Measurements from ENCODE around the gene NAA16.
"Not testable (repeated sequence)": the region's sequence is repeated elsewhere in the genome, so short reads cannot be mapped to it uniquely, and the experiment has no call there.

NAA16 gene

DNA sequence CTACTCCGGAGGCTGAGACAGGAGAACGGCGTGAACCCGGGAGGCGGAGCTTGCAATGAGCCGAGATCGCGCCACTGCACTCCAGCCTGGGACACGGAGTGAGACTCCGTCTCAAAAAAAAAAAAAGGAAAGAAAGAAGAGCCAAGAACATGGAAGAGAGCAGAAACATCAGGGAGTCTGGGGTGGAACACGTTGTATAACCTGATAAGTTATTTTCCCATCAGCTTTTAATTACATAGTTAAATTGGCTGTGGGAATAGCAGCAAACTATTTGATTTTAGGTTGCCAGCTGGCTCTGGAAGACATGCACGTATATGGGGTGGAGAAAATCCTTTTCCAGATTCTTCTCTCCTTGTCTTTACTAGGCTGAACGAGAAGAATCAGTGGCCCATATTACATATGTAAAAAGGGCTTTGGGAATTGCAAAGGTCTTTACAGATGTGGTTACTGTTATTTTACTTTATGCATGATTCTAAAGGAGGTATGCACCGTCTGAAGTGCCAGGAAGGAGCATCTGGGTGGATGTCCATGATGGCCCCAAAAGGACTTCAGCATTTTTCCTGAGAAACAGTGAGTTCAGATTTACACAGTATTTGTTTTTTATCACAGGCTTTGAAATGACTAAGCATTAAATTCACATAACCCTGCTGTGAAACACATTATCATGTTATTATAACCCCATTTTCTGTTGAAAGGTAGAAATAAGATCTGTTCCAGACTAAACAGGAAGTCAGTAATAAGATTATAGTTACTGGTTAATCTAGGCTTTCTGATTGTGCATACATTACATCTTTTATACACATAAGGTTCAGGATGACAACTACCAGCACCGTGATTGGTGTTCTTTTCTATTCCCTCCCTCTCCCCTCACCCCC, 4.6 kb upstream of the NAA16 start:
- DNase-seq, result no peak

DNA sequence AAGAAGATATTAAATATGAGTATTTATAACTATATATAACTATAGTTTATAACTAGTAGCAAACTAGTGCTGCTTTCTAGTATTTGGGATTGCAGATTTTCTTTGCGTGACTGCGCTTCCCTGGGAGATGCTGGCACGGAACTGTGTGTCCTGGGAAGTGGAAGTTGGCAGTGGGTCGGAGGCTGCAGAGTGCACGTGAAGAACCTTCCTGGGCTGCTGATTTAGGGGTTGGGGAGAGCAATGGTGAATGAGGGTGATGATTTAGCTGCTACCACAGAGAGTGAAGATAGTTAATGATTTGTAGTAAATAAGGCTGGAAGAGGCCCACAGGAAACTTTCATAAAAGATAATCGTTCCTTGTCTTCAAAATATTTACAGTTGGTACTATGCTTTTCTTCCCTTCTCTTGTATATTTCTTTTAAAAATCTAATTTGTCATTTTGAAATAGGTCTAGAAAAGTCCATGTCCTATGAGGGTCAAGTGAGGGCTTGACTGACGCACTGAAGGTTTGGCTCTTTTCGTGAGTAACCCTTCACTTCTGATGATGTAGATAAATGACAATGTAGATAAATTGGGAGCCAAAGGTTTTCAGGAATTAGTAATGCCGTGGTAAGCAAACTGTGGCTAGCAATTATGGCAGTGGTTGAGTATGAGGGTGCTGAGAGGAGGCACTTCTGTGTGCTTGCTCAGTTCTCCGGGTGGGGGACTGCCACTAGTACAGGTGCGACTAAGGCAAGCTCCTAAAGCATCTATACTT, 3.0 kb upstream of the NAA16 start:
- DNase-seq, result no peak

DNA sequence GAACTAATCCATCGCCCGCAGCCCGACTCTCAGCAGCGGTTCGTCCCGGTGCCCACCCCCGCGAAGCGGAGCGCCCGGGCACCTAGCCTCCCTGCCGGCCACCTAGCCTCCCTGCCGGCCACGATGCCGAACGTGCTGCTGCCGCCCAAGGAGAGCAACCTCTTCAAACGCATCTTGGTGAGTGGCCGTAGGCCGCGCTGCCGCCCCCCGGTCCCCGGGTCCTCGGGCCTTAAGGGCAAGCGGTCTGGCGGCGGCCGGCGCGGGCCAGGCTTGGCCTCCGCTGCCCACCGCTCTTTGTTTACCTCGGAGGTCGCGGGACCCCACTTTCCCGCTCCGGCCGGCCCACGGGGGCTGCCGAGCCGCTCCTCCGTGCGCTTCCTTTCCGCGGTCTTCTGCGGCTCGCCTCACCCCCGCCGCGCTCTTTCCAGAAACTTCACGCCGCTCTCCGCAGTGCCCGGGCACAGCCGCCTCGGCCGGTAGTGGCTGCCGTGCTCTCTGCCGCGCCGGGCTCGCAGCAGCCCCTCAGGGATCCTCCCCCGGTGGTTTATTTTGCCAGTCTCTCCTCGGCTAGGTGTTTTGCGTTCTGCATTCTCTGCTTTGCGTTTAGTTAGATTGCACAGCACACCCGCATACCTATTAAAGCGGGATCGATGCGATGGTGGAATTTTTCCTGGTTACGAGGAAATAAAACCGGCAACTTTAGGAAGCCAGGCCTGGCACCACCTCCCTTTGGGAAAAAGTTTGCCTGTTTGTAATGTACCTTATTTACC, 524 bp downstream of the NAA16 start:
- peak; percentile 34 to 77 for DNase-seq

- DNase-seq, result no peak
Measured at GRCh38 chr13:41312176-41312500, 1.1 kb downstream of the NAA16 start.

GRCh38 chr13:41313117-41313516, 2.0 kb downstream of the NAA16 start:
- no peak for DNase-seq

DNA sequence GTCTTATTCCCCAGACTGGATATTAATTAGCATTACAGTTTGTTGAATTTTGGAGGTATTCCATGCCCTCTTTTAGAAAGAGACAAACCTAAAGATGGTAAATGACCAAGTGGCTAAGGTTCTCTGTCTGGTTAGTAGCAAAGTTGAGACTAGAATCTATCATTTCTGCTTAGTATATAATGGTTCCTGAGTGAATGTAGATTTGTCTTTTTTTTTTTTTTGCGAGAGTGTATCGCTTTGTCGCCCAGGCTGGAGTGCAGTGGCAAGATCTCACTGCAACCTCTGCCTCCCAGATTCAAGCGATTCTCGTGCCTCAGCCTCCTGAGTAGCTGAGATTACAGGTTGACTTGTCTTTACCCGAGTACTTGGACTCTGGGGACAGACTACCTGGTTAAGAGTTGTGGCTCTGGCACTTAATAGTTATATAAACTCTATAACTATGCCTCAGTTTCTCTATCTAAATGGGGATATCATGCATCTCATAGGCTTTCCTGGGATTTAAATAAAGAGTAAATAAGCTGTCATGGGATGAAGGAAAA, 2.7 kb downstream of the NAA16 start:
- no peak for DNase-seq

DNA sequence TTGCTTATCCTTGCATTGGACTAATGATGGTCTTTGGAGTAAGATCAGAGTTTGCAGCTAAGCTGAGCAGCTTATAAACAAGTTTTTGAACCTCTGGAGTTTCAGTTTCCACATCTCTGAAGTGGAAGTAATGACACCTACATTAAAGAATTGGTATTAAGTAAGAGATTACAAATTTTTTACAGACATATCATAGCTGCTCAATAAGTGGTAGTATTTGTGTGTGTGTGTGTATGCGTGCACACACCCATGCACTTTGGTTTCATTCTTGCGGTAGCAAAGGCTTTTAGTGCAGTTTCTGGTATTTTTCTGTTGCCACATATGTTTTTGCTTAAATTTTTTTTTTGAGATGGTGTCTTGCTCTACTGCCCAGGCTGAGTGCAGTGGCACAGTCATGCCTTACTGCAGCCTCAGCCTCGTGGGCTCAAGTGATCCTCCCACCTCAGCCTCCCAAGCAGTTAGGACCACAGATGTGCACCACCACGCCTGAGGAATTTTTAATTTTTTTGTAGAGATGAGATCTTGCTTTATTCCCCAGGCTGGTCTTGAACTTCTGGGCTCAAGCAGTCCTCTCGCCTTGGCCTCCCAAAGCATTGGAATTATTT, 4.5 kb downstream of the NAA16 start:
- DNase-seq, result no peak

DNA sequence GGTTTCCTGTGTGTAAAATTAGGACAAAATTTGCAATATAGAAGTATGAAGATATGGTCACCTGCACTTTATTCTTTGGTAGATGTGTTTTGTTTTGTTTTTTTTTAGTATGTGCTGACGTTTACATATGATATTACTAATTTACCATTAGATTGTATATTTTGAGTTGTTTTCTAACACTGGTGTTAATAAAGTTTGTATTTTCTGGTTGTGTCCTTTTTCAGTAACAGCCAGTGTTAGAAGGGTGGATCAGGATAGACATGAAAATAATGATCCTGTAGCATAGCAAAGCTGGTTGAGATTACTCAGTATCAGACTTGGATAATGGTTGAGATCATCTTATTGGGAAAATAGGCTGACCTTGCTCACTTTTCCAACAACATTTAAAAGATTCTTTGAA, 6.2 kb downstream of the NAA16 start:
- DNase-seq, result no peak

DNA sequence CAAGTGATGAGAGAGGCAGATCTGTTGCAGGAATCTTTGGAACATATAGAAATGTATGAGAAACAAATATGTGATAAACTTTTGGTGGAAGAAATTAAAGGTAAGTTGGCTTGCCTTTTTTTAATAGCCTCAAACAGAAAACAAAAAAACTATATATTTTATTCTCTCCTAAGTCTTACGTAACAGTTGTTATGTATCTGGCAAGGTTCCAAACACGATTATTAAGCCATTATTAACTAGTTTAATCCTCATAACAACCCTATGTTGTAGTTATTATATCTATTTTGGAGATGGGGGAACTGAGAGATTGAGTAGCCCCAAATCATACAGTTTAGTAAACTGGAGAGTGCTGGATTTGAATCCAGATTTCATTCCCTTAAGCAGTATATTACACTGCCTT, 14.7 kb downstream of the NAA16 start:
- DNase-seq, result no peak

DNA sequence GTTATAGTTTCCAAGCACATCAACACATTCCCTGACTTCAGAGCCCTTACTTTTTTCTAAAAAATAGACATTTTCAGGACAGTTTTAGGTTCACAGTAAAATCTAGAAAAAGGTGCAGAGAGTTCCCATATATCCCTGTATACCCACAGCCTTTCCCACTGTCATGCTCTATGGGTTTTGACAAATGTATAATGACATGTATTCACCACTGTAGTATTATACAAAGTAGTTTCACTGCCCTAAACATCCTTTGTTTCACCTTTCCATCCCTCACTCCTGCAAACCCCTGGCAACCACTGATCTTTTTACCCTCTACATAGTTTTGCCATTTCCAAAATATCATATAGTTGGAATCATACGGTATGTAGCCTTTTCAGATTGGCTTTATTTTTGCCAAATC, 15.6 kb downstream of the NAA16 start:
- DNase-seq, result no peak

DNA sequence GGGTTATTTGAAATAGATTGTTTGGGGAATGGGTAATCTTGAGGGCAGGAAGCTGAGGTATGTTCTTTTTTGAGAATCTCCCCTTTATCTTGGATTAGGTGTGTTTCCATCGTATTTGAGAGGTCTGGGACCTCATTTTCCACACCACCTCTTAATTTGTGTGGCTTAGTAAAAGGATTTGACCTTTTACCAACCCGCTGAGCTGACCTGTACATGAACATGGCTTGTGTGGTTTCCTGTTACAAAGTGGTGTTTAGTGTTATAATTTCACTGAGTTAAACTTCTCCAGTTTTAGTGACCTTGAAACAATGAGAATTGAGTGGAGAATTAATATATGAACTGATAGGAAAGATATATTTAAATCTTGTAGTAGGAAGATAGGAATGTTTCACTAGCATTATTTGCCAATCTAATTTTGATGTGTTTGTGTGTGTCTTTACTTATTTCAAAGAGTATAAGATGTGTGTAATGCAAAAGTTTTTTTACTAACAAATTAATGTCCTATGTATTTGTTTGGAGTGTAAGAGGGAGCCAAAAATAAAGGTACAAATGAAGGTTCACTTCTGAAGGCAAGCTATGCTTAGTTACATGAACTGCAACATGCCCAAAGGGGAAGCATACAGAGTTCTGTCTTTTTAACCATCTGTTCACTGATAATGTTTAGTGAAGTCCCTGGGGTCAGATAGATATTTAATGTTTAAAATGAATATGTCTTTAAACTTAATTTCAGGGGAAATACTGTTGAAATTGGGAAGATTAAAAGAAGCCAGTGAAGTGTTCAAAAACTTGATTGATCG, 17.1 kb downstream of the NAA16 start:
- no peak for DNase-seq

DNA sequence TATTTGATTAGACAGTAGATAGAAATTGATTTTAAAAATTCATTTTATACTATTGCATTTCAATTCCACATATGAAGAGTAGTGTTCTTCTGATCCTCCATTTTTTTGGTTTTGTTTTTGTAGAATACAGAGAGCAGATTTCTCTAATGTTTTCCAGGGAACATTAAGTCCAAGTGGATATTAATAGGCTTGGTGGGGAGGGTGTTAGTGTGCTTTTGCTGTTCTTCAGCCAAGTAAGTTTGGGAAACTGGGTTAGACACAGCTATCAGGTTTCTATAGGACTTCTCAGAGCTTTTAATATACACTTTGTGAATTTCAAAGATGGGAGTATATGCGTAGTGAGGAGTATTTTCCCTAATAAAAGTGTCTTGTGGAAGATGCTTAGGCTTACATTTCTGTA, 21.8 kb downstream of the NAA16 start:
- no peak for DNase-seq

GRCh38 chr13:41334810-41335209, 23.7 kb downstream of the NAA16 start:
- no peak for DNase-seq

GRCh38 chr13:41344358-41344757, 33.3 kb downstream of the NAA16 start:
- DNase-seq, result no peak

DNA sequence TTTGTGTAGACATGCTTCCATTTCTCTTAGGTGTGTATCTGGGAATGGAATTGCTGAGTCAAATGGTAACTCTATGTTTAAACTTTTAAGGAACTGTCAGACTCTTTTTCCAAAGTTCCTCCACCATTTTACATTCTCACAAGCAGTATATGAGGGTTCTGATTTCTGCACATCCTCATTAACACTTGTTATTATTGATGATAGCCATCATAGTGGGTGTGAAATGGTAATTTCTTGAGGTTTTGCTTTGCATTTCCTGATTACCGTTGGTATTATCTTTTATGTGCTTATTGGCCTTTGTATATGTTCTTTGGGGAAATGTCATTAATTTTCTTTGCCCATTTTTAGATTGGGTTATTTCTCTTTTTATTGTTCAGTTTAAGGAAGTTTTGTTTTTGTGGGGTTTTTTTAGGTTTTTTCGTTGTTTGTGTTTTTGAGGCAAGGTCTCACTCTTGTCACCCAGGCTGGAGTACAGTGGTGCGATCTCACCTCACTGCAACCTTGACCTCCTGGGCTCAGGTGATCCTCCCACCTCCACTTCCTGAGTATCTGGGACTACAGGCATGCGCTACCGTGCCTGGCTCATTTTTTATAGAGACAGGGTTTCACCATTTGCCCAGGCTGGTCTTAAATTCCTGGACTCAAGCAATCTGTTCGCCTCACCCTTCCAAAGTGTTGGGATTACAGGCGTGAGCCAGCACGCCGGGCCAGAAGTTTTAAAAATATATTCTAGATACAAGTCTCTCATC, 34.3 kb downstream of the NAA16 start:
- no peak for DNase-seq

DNA sequence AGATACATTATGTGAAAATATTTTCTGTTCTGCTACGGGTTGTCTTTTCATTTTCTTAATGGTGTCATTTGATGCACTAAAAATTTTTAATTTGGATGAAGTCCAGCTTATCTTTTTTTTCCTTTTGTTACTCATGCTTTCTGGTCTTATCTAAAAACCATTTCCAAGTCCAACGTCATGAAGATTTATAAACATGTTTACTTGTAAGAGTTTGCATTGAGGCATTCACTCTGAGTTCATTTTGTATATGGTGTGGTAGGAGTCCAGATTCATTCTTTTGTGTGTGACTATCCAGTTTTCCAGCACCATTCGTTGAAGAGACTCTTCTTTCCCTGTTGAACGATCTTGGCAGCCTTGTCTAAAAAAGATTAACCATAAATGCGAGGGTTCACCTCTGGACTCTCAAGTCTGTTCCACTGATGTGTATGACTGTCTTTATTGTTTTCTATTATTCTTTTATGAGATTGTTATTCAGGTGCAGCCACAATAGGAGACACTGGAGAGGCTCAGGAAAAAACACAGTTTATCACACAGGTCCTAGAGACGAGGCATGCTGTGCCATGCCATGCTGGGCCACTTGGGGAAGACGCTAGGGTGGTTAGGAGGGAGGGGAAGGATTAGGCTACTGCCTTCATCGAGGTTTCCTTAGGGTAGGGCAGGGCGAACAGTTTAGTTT, 35.0 kb downstream of the NAA16 start:
- no peak for DNase-seq

- peak; percentile 63 to 64 for DNase-seq
Measured at GRCh38 chr13:41352935-41353840, 42.1 kb downstream of the NAA16 start.

- no peak for DNase-seq
Measured at GRCh38 chr13:41354416-41354815, 43.3 kb downstream of the NAA16 start.

DNA sequence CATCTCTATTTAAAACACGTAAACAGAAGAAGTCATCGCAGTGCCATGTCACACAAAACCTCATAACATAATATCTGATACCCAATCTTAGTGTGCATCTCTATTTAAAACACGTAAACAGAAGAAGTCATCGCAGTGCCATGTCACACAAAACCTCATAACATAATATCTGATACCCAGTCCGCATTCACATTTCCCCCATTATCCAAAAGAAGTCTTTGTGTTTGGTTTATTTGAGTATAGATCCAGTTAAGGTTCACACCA, 45.2 kb downstream of the NAA16 start:
- DNase-seq, result not testable (repeated sequence)

GRCh38 chr13:41356786-41357185, 45.7 kb downstream of the NAA16 start:
- DNase-seq, result peak; percentile 44 to 45

Measured in AML-193 (cell line).